GM19438 (cell line): ENCODE measurements around the gene CNOT8.
A peak's percentile ranks its signal among the peaks of the same experiment; 100 is the strongest.
"Not testable (repeated sequence)": the region's sequence is repeated elsewhere in the genome, so short reads cannot be mapped to it uniquely, and the experiment has no call there.

Experiments used
- ATAC-seq: cut with Tn5 transposase; IDR thresholded peaks from one replicate; pipeline ENCODE4 v1.9.1; 2021; ENCODE audit warnings: low read depth; ENCODE audit not compliant: unreplicated experiment

Gene CNOT8

DNA sequence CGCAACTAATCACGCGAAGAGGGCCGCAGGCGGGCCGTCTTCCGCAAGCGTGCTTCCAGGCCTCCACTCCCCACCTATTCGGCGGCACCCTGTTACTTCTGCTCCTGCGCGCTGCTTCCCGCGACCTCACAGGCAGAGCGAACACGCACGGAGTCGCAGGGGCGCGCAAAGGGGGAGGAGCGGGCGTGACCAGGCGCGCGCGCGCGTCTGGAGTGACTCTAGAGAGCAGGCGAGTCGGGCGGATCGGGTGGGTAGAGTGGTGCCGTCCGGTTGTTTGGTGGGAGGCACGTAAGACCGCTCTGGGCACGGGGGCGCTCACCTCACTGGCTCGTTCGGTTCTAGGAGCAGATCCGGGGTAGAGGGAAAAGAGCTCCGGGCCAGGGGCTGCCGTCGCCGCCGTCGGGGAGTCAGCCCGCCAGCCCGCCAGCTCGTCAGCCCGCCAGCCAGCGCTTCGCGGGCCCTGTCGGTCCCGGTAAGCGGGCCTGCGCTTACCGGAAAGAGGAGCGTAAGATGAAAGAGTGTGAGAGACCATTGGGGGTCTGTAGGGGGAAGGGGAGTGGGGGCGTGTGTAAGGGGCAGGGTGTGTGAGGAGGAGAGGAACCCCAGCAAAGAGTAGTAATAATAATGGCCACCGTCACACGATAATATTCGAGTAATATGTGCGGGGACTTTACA is at the start of gene CNOT8:
TSS of gene CNOT8 (plus strand) at position 331 of the 675 bp plus-strand sequence. CDS start 4,652 bp downstream, outside the sequence.
- ATAC-seq = peak; percentile 73

DNA sequence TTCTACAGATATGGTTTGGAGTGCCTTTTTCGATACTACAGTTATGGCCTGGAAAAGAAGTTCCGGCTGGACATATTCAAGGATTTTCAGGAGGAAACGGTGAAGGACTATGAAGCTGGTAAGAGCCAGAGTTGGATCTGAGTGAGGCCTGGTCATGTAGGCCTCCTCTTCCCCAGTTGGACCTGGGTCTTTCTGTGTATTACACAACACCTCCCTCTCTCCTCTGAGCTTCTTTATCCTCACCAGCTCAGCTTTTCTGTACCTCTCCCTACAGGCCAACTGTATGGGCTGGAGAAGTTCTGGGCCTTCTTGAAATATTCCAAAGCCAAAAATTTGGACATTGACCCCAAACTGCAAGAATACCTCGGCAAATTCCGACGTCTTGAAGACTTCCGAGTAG is 47.2 kb upstream of the CNOT8 start:
- ATAC-seq = no peak

DNA sequence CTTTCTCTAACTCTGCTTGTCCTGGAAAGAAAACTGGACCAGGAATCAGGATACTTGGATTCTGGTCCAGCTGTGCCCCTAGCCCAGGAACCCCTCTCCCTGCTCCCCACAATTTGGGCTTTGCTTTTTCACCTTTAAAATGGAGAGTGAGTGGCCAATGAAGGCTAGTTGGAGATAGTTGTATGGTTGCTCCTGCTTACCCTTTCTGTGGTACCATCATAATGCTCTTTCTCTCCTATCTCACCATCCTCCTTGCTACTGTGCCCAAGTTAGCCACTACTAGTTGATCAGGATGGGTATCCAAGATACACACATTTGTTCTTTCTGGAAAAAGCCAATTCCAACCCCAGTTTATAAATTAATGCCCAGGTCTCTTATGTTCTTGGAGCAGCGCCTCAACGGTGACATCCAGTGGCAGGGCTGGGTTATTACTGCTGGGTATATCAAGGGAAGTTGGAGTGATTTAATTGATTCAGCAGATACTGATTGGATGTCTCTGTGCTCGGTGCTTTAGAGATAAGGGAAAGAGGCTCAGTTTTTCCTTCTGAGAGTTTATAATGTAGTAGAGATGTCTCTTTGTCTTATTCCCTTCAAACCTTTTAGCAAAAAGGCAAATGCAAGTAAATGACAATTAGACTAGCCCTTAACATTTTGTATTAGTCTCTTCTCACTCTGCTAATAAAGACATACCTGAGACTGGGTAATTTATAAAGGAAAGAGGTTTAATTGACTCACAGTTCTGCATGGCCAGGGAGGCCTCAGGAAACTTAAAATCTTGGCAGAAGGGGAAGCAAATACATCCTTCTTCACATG is 46.6 kb upstream of the CNOT8 start:
- ATAC-seq = peak; percentile 61

DNA sequence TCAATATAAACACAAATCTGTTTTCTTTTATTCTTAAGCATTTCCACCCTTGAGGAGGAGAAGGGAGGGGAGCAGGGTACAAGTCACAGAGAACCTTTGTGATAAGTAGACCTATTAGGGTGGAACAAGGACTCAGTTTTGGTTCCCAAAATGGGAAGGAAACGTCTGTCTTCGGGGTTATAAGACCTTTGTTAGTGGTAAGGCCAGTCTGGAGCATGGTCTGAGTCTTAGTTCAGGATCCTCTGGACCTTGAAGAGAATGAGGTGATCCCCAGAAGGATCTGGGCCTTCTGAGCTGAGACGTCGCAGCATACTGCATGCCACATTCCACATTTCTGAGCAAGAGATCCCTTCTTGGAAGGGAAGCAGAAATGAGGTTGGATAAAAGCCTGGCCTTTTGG is 45.3 kb upstream of the CNOT8 start:
- ATAC-seq = no peak

DNA sequence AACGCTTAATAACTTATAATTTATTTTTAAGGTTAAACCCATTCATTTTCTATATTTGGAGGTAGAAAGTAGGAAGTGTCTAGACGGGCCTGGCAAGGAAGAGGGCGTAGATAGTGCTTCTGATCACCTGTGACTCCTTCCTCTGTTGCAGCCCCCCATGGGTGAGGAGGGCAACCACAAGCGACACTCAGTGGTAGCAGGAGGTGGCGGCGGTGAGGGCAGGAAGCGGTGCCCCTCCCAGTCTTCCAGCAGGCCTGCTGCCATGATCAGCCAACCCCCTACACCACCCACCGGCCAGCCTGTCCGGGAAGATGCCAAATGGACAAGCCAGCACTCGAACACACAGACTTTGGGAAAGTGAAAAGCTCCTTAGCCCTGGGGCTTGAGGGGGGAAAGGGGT is 44.7 kb upstream of the CNOT8 start:
- ATAC-seq = no peak

GRCh38 chr5:154815025-154815424 is 43.4 kb upstream of the CNOT8 start:
- ATAC-seq = no peak

DNA sequence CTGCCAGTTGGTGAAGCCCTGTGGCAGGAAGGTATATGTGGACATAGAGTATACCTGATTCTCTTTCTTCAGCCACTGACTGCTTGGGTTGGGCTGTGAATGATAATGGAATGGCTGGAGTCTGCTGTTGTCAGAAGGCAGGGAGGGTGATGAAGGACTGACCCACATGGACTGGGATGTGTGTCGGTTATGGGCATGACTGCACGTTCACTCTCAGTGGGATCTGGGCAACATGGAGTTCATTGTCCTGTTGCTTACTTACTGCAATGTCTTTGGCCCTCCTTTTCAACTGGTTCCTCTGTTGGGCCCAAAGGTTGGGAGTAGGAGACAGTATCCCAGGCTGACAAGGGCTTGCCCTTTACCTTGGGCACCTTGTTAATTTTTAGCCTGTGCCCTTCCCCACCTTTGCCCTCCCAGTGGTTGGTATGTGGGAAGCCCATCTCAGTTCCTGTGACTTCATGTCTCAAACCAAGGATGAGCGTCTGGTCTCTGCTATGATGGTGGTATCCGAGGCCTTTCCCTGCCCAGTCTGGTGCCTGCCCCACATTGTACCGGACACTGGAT is 42.7 kb upstream of the CNOT8 start:
- no peak for ATAC-seq

DNA sequence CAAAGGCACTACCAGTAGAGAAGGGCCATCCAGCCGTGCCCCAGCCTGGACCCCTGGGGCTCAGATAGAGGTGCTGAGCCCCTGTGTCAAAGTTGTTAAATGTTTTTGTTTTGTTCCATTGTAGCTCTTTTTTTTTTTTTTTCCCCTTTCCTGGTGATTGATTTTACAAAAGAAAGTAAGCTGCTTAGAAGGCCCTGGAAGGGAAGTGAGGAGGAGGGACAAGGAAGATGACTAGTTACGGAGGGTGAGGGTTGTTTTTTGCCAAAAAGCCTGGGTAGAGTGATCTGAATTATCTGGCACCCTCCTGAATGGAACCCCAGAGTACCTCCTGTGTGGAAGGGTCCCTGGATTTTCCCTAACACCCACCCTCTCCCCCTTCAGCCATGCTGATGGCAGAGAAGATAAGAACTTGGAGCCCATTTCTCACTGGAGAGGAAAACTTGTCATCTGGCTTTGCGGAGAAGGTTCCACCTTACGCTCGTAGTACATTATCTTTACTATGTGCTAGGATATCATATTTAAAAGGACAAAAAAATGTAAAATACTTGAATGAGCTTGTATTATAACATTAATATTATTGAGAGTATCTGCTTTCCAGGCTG is 41.4 kb upstream of the CNOT8 start:
- no peak for ATAC-seq

DNA sequence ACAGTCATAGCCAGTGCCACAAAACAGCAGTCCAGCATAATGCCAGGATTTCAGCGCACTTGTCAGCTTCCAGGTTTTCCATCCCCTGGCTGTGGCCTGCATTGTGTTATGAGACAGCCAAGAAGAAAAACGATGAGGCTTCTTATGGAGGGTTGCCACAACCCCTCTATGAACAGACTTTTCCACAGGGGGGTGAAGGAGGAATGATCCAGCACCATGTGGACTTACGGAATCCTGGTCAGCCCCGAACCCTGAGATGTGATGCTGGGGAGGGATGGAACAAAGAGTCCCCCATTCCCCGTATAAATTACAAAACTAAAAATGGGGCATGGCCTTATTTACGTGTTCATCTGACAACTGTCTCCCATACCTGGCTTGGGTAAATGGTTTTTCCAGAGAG is 40.6 kb upstream of the CNOT8 start:
- ATAC-seq = no peak

DNA sequence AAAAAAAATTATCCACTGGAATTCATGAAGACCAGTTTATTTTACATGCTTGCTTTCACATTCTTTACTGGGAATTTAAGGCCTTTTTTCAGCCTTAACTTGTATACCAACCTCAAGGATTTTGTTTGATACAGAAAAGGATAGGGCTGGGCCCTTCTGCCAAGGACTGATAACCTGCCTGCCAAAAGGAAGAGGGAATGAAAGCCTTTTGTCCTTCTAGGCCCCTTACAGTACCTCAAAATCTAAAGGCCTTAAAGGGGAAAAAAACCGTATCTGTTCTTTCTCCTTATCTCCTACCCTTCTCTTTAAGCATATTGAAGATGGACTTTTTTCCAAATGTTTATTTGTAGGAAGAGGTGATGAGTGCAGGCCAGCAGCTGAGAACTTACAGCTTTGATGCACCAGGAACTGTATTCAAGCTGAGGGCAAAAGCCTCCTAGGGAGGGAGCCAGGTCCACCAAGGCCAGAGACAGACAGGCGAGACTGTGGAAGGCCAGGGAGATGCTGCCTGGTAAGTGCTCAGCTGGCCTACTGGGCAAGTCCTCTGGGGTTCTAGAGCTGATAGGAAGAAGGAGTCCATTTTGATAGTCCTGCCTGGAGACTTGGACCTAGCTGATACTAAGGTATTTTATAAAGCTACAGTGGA is 39.8 kb upstream of the CNOT8 start:
- ATAC-seq = no peak

GRCh38 chr5:154819546-154819945 is 38.9 kb upstream of the CNOT8 start:
- no peak for ATAC-seq

- no peak for ATAC-seq
These were observed 38.0 kb upstream of the CNOT8 start for GRCh38 chr5:154820383-154820782.

DNA sequence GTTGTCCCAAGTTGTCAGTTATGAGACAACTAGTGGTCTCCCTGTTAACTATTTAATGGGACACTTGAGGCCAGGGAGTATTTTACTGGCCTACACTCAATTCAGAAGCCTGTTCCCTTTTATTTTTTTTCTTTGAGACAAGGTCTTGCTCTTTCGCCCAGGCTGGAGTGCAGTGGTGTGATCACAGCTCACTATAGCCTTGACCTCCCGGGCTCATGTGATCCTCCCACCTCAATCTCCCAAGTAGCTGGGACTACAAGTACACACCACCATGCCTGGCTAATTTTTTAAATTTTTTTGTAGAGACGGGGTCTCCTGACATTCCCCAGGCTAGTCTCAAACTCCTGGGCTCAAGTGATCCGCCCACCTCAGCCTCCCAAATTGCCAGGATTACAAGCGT is 35.5 kb upstream of the CNOT8 start:
- ATAC-seq = not testable (repeated sequence)

DNA sequence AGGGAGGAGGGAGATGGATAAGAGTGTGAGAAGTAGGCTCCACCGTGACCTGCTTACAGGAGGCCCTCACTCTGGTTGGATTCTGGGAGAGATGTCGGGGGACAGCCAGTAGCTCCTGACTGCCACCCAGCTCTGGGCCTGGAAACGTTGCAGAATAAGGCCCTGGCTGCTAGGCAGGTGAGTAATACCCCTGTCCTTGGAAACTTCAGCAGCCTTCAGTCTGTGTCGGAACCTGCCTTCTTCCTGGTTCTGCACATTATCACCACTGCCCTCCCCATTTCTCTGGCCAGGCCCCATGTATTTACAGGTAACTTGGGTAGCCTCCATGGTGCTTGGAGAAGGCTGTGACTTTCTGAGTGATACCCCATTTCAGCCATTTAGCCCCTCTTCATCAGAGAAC is 34.8 kb upstream of the CNOT8 start:
- no peak for ATAC-seq

- ATAC-seq = no peak
These were observed 34.4 kb upstream of the CNOT8 start for GRCh38 chr5:154824070-154824469.

- no peak for ATAC-seq
These were observed 29.2 kb upstream of the CNOT8 start for GRCh38 chr5:154829181-154829588.

DNA sequence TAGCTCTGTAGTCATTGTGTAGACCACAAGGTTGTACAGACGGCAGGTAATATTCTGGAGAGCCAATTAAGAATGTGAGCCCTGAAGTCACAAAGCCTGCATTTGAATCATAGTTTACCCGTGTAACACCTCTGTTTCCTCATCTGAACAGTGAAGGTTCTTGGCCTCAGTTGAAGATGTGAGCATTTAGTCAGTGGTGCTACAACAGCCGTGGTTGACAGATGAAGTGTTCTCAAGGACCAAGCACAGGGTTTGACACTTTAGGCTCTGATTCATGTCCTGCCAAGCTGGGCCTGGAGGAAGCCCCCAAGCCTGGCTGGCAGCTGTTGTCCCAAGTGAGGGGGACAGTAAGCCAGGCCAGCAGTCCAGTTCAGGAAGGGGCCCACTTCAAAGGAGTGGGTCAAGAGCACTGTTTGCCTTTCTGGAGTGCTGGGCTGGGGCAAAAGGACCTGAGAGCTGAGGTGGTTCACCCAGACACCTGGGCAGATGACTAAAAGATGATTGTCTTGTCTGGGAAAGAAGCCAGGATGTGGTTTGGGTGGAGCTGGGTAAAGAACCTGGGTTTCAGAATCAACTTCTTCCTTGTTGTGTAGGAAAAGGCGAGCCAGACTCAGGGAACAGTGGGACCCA is 28.7 kb upstream of the CNOT8 start:
- ATAC-seq = no peak

GRCh38 chr5:154830219-154830595 is 28.2 kb upstream of the CNOT8 start:
- no peak for ATAC-seq

- no peak for ATAC-seq
These were observed 27.8 kb upstream of the CNOT8 start for GRCh38 chr5:154830596-154830995.

DNA sequence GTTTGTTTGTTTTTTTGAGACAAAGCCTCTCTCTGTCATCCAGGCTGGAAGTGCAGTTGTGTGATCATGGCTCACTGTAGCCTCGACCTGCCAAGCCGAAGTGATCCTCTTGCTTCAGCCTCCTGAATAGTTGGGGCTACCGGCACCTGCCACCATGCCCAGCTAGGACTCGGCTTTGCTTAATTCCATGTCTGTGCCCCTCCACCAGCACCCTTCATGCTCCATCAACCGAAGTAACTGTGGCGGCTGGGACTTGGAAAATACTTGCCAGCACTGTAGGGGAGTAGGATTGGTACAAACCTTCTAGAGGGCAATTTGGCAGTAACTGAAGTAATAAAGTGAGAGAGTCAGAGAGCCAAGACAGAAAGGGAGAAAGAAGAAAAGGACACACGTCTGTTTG is 27.0 kb upstream of the CNOT8 start:
- ATAC-seq = no peak
